ENCODE results near the gene JAG2.

DNA sequence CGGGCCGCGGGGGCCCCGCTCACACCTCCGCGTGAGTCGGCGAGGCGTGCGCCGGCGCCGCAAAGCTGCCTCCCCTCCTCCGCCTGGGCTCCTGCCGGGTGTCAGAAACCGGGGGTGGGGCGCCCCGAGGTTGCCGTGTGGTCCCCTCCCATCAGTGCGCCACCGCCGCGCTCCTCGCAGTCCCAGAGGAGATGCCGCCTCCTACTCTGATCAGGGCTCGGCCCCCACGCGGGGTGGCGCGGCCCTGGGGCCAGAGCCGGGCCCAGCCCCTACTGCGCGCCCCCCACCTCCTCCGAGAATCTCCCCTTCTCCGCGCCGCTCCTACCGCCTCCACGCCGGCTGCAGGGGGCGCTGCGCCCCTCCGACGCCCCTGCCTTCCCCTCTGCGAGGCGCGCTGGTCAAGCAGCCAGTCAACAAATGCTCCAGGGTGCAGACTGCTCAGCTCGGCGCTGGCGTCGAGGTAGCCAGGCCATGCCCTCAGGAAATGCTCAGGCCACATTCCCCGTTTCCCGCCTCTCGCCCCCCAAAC, 467 bp upstream of the JAG2 start:
- TF ChIP-seq EP300 (IDR thresholded peaks at IDR 0.05; ENCODE audit: low read depth) (no peak), POLR2A (IDR thresholded peaks at IDR 0.05) (no peak), CTCF (IDR thresholded peaks at IDR 0.05) (peak in 4 of 5 experiments; percentile 13 to 34 (median 27))
